Right renal cortex interstitium (tissue), 3 donors: Measurements from ENCODE around the gene TBX1. TPM values are rescaled to one million over a fixed set of nuclear protein-coding genes. Genes with fewer than 3 reads are reported as not detected.

Experiments
- DNase-seq, 3 donors: peaks; one replicate each; pipeline ENCODE4 v3.0.0-alpha.2; 2013; ENCODE audit warnings: low read depth in 3 of 3, low spot score in 2 of 3
- polyA plus RNA-seq, 3 donors: library from polyadenylated mRNA; unstranded; fragments of 120-200 nt; gene quantifications; one replicate each; pipeline ENCODE4 v1.2.1, GENCODE V29; 2013; ENCODE audit not compliant: insufficient read length in 3 of 3

TBX1 gene
- polyA plus RNA-seq, 3 donors, result 0.11 to 0.26 (median 0.14) TPM

DNA sequence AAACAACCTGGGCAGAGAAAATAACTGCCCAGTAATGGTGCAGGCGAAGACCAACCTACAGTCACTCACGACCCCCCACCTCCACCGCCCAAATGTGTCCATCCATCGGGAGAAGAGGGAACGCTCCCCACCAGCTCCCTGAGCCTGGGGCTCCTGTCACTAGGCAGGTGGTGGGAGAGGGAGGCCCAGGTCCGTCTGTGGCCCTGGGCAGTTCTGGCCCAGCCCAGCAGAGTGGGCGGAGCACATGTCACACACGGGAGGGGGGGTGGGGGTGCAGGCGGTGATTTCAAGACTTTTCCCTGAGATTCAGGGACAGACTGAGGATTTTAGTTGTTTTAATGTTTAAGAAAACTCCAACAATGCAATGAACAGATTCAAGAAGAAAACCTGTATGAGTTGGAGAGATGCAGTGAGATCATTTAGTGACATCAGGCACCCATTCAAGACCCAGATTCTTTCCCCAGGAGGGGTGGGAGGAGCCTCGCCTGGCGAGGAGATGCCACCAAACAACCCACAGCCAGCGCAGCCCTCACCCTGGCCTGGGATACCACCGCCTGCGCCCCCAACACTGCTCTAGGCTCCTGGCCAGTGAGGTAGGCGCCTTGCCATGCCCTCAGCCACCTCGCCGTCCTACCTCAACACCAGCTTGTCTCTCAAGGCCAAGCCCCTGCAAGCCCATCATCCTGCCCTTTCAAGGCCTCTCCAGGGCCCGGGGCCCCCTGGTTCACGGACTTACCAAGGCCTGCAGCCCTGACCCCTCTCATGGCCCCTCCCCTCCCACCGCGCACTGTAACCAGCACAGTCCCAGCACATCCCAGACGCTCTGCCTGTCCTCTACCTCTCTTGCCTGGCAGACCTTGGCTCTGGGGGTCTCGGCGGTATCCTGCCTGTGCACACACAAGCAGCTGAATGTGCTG, 36.8 kb downstream of the TBX1 start:
- DNase-seq, result no peak

GRCh38 chr22:19798003-19798665, 37.6 kb downstream of the TBX1 start:
- DNase-seq, result no peak

DNA sequence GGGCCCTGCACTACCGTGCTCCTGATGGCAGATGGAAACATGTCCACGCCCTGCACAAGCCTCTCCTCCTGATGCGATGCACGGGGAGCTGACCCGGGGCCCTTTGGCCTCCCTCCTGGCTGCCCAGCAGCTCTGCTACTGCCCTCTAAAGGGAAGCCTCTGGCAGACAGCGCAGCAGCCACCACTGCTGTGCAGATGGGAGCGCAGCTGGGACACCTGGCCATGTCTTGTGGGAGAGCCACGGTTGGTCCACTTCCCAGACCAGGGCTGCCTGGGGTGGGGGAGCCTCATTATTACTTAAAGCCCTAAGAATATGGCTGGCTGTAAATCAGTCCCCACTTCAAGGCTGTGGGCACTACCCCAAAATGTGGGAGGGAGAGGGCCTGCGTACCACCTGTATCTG, 38.3 kb downstream of the TBX1 start:
- DNase-seq, result no peak

- DNase-seq, result no peak
Measured at GRCh38 chr22:19799322-19800190, 39.0 kb downstream of the TBX1 start.

DNA sequence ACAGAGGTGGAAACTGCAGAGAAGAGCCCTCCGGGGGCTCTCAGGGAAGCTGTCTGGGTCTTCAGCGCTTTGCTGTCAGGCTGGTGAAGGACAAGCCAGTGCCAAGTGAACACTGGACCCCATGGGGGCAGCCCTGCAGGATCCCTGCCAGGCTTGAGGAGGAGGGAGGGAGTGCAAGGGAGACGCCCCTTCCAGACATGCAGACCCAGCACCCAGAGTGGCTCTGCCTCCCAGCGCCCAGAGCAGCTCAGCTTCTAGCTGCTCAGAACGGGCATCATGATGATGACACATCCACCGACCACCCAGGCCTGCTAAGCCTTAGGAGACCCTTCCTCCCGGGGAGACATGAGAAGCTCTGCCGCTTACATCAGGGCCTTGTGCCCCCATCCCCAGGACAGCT, 39.7 kb downstream of the TBX1 start:
- no peak for DNase-seq

GRCh38 chr22:19800761-19801244, 40.2 kb downstream of the TBX1 start:
- DNase-seq, result no peak

DNA sequence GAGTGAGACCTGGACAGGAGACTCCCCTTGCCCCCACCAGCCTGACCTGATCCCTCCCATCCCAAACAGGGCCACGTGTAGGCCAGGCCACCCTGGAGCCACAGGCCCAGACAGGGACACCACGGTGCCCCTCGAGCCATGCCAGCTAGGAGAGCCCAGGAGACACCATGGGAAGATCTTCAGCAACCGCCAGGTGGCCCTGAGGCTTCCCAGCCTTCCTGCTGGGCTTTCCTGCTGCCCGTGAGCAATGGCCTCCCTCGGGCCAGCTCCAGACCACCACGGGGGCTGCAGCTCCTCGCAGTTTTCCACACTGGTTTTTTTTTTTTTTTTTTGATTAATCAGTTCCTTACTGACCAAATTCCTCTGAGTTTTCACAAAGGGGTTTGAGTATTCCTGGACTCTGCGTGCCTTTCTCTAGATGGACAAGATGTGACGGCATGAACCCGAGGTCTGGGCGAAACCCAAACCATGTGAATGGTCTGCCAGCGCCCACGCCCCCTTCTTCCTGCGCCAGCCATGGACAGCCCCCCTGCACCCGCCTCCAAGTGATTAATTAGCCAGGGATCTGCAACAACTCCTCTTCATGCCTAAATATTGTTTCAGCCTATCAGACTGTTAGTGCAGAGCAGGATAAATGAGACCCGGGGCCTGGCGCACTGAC, 40.9 kb downstream of the TBX1 start:
- no peak for DNase-seq

DNA sequence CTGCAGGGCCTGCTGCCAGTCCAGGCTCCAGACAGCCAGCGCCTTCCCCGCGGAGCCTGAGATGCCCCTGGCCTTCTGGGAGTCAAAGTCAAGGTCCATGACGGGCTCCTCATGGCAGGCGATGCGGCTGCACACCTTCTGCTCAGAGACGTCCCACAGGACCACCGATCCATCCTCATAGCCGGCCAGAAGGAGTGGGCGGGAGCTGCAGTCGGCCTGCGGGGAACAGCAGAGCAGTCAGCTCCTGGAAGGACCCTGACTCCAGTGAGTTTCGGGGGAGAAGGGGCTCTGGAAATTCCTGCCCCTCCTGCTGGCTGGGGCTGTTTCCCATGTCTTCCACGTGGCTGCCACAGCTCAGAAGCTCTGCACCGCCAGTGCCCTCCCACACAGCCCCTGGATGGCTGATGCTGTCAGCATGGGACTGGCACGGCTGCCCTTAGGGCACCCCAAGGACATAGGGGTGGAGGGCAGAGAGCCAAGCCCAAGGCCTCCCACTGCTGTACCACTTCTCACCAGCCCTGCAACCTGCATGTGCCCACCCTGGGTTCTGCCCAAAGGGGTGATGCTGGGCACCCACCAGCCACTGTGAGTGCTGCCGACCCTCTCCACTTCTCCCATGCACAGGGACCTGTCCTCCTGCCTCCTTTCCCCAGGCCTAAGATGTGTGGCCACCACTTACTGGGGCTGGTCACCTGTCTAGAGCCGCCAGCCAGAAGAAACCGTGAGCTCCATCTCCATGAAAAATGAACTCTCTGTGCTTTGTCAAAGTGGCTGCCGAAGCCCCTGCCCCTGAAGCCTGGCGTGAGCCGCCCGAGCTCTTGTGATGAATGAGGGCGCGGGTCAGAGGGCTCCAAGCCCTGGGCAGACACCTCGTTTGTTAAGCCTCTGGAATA, 41.7 kb downstream of the TBX1 start:
- no peak for DNase-seq

DNA sequence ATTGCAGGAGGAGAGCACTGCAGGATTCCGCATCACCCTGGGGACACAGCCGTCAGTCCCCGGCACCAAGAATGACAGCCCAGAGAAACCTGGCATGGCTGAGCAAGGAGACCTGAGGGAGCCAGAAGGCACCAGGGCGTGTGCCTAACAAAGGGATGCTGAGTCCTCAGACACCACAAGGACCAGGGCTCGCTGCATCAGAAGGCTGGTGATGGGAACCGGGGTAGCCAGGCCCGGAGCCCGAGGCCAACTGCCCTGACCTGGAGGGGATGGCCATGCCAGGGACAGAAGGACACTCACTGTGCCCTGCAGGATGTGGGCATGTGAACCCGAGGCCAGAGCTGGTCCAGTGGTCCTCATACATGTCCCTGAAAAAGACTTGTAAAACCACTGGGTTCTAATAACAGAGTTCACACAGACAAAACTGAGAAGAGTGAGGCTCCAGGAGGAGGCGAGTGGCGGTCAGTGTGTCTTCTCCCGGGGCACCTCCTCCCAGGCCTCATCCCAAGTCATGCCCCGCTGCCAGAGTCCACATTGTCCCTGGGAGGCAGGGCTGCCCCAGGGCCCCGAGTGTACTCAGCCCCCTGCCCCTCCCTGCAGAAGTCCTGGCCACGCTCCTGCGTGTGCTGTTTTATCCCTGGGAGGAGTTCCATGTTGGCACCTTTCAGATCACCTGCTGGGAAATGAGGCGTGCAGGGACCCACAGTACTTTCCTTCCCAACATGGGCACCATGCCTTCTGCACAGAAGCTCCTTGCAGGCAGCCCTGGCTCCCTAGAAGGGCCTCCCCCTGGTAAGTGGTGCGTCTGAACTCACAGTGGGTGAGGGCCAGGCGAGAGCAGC, 42.5 kb downstream of the TBX1 start:
- no peak for DNase-seq

DNA sequence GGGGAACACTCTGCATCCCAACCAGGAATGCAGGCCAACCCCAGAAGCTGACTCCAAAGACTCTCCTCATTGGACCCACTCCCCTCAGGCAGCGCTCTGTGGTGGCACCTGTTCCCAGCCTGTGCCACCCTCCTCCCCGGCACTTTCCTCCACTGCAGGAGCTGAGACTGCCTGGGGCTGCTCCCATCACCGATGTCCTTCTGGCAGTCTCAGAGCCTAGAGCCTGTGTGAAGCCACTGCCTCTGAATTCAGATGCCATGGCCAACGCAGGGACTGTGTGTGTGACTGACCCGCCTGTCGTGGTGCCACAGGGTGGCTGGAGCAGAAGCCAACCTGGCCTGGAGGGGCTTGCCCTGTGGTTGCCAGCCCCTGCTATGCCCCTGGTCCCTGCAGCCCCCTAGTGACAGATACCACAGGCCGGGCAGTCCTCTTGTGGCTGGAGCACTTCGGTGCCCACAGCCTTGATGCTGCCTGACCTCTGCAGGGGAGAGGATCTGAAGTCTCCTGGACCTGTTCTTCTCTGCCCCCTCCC, 43.2 kb downstream of the TBX1 start:
- no peak for DNase-seq

DNA sequence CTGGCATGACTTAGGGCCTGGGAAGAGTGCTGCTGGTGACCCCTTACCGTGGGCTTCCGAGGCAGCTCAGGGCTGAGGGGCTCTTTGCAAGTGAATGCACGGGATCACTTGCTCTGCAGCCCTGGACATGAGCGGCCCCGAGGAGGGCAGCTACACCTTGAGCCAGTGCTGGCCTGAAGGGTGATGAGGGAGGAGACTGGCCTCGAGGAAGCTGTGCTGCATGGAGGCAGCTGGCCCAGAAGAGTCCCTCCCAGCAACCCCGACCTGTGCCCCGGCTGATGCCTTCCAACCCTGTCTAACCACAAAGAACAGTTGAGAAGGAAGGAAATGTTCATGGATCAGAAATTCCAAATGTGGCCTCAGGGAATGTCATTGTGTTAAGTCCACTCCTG, 45.2 kb downstream of the TBX1 start:
- no peak for DNase-seq

DNA sequence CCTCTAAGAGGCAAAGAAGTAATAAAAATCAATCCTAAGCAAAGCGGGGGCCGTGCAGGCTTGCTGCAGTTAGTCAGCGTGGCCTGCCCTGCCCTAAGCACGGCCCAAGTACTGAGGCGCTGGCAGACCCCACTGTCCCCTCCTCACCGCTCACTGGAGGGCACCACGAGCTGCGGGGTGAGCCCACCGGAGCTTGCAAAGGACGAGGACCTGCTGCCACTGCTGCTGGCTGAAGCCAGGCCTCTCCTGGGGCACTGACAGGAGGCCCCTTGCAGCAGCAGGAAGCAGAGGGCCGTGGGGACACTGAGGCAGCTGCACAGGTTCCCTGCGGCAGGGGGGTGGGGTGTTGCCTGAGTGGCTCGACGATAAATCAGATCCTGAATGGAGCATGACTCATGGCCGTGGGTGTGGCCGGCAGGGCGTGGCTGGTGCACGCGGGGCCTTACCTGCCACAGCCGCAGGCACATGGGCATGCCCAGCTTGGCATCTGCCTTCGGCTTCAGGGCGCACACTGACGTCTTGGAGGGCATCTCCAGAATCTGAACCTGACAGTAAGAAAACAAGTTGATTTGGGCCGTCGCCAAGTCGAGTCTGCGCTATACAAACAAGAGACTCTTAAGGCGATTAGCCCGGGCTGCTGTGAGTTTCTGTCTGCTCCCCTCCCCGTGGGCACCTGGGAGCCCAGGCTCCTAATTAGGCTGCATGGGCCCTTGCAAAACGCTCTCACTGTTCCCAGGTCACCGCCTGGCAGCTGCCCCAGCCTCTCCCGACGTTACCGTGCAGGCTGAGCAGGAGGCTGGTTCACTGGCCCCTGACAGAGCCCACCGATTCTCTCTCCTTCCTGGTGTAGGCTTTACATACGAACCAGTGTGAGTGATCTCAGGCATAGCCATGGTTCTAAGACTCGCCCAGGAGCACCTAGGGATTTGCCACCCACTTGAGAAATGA, 45.9 kb downstream of the TBX1 start:
- DNase-seq, result no peak

GRCh38 chr22:19807161-19807913, 46.8 kb downstream of the TBX1 start:
- DNase-seq, result no peak

DNA sequence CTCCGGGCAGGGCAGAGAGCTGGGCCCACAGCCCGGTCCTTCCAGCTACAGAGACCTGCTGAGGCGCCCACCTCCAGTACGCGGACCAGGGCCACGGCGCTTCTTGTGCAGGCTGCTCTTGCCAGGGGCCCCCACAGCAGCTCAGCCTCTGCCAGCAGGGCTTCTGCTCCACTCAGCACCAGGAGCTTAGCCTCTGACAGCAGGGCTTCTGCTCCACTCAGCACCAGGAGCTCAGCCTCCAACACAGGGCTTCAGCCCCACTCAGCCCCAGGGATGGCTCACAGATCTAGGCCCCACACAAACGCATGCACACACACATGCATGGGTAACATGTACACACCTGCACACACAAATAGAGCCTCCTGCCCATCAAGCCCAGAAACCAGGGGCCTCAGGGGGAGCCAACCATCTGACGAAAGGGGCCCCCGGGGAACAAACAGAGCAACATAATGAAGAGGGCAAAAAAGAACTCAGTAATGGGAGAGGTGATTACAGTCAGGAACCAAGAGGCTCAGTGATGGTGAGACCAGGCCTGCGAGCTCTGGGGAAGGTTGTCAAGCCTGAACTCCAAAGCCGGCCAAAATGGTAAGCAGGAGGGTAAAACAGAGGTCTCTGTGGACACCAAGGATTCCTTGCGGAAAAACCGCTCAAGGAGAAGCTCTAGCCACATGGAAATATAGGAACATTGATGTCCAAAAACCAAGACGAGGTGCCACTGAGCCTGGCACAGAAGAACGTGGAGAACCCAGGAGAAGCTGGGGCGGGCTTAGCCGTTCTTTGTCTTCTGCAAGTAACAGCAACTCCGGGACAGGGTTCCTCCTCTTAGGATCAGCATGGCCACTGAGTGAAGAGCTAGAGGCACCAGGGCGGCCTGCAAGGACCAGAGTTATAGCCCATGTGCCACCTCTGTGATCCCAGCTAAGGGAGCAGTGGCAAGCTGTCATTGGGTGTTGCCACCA, 47.6 kb downstream of the TBX1 start:
- no peak for DNase-seq

DNA sequence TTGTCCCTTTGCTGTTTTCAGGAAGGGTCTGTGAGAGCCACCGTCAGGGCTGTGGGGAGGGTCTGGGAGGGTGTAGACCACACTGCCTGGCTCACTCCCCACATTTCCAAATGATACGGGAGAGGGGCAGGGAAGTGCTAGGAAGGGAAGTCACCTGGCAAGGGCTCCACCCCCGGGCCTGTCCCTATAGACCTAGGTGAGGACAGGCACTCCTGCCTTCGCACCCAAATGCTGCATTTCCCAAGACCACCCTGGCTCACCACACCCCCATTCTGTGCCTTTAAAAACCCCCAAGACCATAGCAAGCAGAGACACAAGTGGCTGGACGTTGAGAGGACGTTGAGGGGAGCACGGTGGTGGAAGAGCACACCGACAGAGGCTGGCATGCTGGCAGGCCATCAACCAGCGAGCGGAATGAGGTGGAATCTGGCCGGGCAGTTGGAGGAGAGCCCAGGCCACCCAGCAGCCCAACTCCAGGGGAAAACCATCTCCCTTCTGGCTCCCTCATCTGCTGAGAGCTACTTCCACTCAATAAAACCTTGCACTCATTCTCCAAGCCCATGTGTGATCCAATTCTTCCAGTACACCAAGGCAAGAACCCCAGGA, 48.4 kb downstream of the TBX1 start:
- DNase-seq, result no peak
